IPS-NIHi11 (cell line): ENCODE data around the gene SSBP1.
A peak's percentile ranks its signal among the peaks of the same experiment; 100 is the strongest.
"Not testable (repeated sequence)": the region's sequence is repeated elsewhere in the genome, so short reads cannot be mapped to it uniquely, and the experiment has no call there.

ENCODE experiments used
- DNase-seq: peaks from one replicate; pipeline ENCODE4 v3.0.0; 2012; ENCODE audit warnings: mixed read lengths, low spot score

SSBP1 gene

GRCh38 chr7:141770083-141770583, 32.0 kb downstream of the SSBP1 start:
- DNase-seq = not testable (repeated sequence)

DNA sequence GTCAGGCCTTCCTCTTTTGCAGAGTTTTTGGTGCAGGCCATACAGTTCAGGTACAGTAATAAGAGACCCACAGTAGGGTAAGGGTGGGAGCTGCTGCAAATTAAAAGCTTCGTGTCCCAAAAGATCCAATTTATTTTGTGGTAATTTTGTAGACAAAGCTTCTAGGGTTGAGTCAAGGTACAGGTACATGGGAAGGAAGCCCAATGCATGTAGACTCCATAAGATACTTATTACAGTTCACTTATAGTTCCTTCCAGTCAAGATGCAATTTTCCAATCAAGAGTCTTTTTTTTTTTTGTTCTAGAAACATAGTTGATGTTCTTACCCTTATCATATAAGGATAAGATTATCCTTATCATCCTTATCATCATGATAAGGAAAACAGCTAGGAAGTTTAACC, 38.2 kb downstream of the SSBP1 start, which contains the start of gene TAS2R4:
TAS2R4 (plus strand) TSS at position 301 of the 400 bp plus-strand sequence. CDS start 1,815 bp downstream, outside the sequence.
- DNase-seq = no peak

DNA sequence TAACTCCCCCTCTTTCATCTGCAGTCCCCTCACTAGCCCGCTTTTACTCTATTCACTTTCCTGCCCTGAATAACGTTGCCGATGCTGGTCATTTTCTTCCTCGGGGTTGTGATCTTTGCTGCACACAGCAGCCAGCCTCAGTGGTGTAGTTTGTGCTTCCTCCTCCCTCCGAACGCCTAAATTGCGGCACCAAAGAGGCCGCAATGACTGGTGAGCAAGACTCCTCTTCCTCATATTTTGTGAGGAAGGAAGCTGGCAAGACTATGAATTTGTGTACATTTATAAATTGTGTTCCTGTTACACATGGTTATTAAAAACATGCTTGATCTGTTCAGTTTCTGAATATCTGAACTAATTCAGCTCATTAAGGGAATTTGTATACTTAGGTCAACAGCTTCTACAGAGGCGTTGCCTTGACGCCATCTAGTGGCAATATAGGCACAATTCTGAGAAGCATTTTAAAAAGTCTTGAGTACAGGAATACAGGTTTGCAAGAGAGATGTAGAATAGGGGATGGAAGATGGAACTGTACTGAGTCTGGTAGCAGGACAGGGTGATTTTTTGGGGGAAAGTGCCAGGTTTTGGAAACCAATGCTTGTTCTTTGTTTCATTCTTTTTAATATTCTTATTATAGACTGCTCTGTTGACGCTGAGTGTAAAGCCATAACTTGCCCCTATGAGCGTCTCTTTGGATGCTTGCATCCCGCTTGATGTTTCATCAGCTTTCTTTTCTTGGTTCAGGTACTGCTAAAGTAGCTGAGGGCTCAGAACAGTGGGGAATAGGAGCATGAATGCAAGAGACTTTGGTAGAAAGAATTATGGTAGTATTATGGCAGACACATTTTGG, 47.8 kb downstream of the SSBP1 start:
- peak; percentile 65 for DNase-seq

DNA sequence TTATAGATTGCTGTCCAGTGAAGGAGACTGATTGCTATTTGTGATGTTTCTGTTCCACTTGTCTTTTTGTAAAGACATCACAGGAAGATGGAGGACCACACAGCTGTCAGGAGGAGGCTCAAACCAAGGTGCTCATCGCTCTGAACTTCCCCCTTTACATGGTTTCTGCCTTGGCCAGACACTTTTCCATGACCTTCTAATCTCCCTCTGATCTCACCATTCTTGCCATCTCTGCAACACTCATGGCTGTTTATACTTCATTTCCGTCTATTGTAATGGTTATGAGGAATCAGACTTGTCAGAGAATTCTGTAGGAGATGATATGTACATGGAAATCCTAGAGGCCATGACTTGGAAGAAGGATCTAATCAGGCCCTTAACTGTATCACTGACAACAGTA, 50.1 kb downstream of the SSBP1 start:
- DNase-seq = no peak

DNA sequence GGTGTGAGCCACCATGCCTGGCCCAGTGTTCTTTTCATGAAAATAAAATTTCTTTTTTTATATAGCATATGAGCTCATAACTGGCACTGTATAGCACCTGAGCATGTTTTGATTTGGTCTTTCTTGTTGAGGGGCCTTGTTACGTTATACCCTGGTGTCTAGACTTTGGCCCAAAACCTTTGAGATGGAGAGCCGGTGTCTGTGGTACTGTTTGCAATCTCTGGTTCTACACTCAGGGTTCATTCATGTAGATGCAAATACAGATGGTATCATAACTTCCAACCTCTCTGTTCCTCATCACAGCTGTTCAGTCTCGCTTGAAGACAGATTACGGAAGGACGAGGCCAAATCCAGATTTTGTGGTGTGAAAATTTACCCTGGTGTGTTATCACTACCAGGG, 51.8 kb downstream of the SSBP1 start, which contains the start of gene TAS2R5:
TAS2R5 (plus strand) TSS at position 301 of the 400 bp plus-strand sequence. CDS start 145 bp downstream, outside the sequence.
- no peak for DNase-seq

GRCh38 chr7:141792526-141792925, 54.4 kb downstream of the SSBP1 start:
- no peak for DNase-seq
